GM12878 (cell line): ENCODE results near the gene IL12B. TPM values are rescaled to one million over a fixed set of nuclear protein-coding genes. Genes with fewer than 3 reads are reported as not detected.
"Not testable (repeated sequence)": the region's sequence is repeated elsewhere in the genome, so short reads cannot be mapped to it uniquely, and the experiment has no call there.

Source experiments
- ATAC-seq: fragments of 200-7000 bp; cut with Tn5 transposase; 3 replicates; pipeline ENCODE4 v1.9.1; 2020; ENCODE audit warnings: mild to moderate bottlenecking, moderate library complexity
- BruUV-seq: library from RNA; stranded (reverse); fragments of 400-500 nt; replicated peaks from 2 replicates; lab custom pipeline; 2021; lab: Mats Ljungman, UMichigan
- CTCF ChIA-PET: fragments of 300-600 bp; sonication (Branson Sonifier 250); formaldehyde crosslinking; extraction: SDS; loops from one replicate; lab custom pipeline; 2021; ENCODE audit warnings: inconsistent platforms; lab: Yijun Ruan, JAX
- POLR2A ChIA-PET: fragments of 350-600 bp; formaldehyde crosslinking; extraction: SDS; loops from one replicate; lab custom pipeline; 2021; ENCODE audit warnings: inconsistent platforms; lab: Charles Lee
- RAD21 ChIA-PET: fragments of 300-600 bp; sonication (Branson Sonifier 250); formaldehyde crosslinking; loops from one replicate; lab custom pipeline; 2023; ENCODE audit warnings: antibody characterized with exemption; ENCODE audit not compliant: unreplicated experiment; lab: Charles Lee
- SMC1A ChIA-PET: fragments of 300-600 bp; sonication (Branson Sonifier 250); formaldehyde crosslinking; loops from one replicate; lab custom pipeline; 2023; ENCODE audit not compliant: unreplicated experiment, uncharacterized antibody; lab: Charles Lee
- DNase-seq: peaks from one replicate; pipeline ENCODE4 v3.0.0-alpha.2; 2011; ENCODE audit warnings: low read depth, low spot score
- FAIRE-seq: peaks from 3 replicates; lab custom pipeline; 2011; peaks lifted over from hg19 to GRCh38; lab: Jason Lieb, UNC
- H2AFZ ChIP-seq: 2 replicates; pipeline ENCODE4 v1.6.0; 2011; ENCODE audit warnings: low read depth, low read length, control low read depth; ENCODE audit not compliant: control insufficient read depth
- H3K27ac ChIP-seq: 2 replicates; pipeline ENCODE4 v1.5.1; 2011; ENCODE audit warnings: control low read depth; ENCODE audit not compliant: control insufficient read depth, insufficient read depth
- H3K27me3 ChIP-seq, 2 experiments: replicated peaks in 1 of 2; 2 replicates each; pipeline versions ENCODE4 v1.6.0 to v1.6.1; 2011; ENCODE audit warnings: low read length in 1 of 2; ENCODE audit not compliant: control insufficient read depth in 2 of 2, insufficient read depth in 2 of 2
- H3K36me3 ChIP-seq, 2 experiments: 2 replicates each; pipeline ENCODE4 v1.5.1; 2011; ENCODE audit warnings: low read length in 1 of 2; ENCODE audit not compliant: control insufficient read depth in 2 of 2, insufficient read depth in 2 of 2
- H3K4me1 ChIP-seq: 2 replicates; pipeline ENCODE4 v1.6.1; 2011; ENCODE audit warnings: mild to moderate bottlenecking, low read length, moderate library complexity, mixed read lengths; ENCODE audit not compliant: control insufficient read depth, insufficient read depth
- H3K4me2 ChIP-seq: 2 replicates; pipeline ENCODE4 v1.6.0; 2011; ENCODE audit warnings: control low read depth; ENCODE audit not compliant: control insufficient read depth, insufficient read depth
- H3K4me3 ChIP-seq: fragments of 200-600 bp; sonication (generic); 2 replicates; pipeline ENCODE4 v1.5.1; 2016
- H3K79me2 ChIP-seq: 2 replicates; pipeline ENCODE4 v1.6.0; 2011; ENCODE audit warnings: low read length; ENCODE audit not compliant: control insufficient read depth, insufficient read depth
- H3K9ac ChIP-seq: 2 replicates; pipeline ENCODE4 v1.8.0; 2011; ENCODE audit warnings: low read length, control low read depth, mixed read lengths; ENCODE audit not compliant: control insufficient read depth, insufficient read depth
- H3K9me3 ChIP-seq: replicated peaks from 3 replicates; pipeline ENCODE4 v1.5.1; 2011; ENCODE audit warnings: mild to moderate bottlenecking, low read length; ENCODE audit not compliant: control insufficient read depth, insufficient read depth
- H4K20me1 ChIP-seq: 2 replicates; pipeline ENCODE4 v1.6.0; 2011; ENCODE audit not compliant: control insufficient read depth, insufficient read depth
- BHLHE40 ChIP-seq, 2 experiments: fragments of 450-650 bp in 1 of 2; IDR thresholded peaks; 2 replicates each; pipeline ENCODE4 v1.6.1; 2011 to 2017; ENCODE audit warnings: low read depth in 2 of 2, borderline replicate concordance in 1 of 2, improper control_type of control experiment in 1 of 2, low read length in 1 of 2, mild to moderate bottlenecking in 1 of 2
- IKZF1 ChIP-seq: fragments of 450-650 bp; conservative IDR thresholded peaks from 2 replicates; pipeline ENCODE4 v1.6.1; 2017; ENCODE audit warnings: antibody characterized with exemption, mild to moderate bottlenecking
- IKZF2 ChIP-seq, 2 experiments: fragments of 450-650 bp; IDR thresholded peaks; 2 replicates each; pipeline ENCODE4 v1.6.1; 2017; ENCODE audit warnings: mild to moderate bottlenecking in 2 of 2, moderate library complexity in 2 of 2
- RAD51 ChIP-seq: fragments of 450-650 bp; IDR thresholded peaks from 2 replicates; pipeline ENCODE4 v1.6.1; 2016; ENCODE audit warnings: moderate library complexity, mild to moderate bottlenecking, inconsistent platforms
- SPI1 ChIP-seq: IDR thresholded peaks from 2 replicates; pipeline ENCODE4 v1.6.1; 2011; ENCODE audit warnings: low read depth, mild to moderate bottlenecking, low read length, moderate library complexity, borderline replicate concordance; ENCODE audit not compliant: insufficient read depth
- TCF12 ChIP-seq: IDR thresholded peaks from 2 replicates; pipeline ENCODE4 v1.6.1; 2011; ENCODE audit warnings: low read depth, mild to moderate bottlenecking, low read length
- WGBS: methylation state at CpG from one replicate; pipeline ENCODE4 v1.1.6; 2016; ENCODE audit warnings: low lambda C conversion rate; ENCODE audit not compliant: insufficient replicate concordance, insufficient coverage; ENCODE audit errors: missing lambda C conversion rate; 5-methylcytosine and 5-hydroxymethylcytosine counted together
- in situ Hi-C: fragments of 300-500 bp; cut with MboI; formaldehyde crosslinking; loops from 9 replicates; pipeline ENCODE4 v1.14.3; 2018; ENCODE audit warnings: mixed read lengths
- intact Hi-C: fragments of 100-400 bp; cut with micrococcal nuclease; formaldehyde crosslinking; loops from one replicate; pipeline ENCODE4 v1.14.2; 2022; ENCODE audit not compliant: unreplicated experiment
- polyA plus RNA-seq, 11 experiments: library from polyadenylated mRNA; depleted of rRNA in 4 of 11; unstranded in 6 of 11; stranded (reverse) in 5 of 11; fragments of >200 nt; fragmentation: Nextera tagmentation in 4 of 11; fragmentation: Illumina TruSeq in 1 of 11; extraction: Ambion mirVana in 4 of 11; extraction: Trizol in 1 of 11; gene quantifications; 1 replicate in 1 of 11; 2 replicates in 10 of 11; pipeline versions ENCODE4 v1.2.1 to v1.2.3, GENCODE V29; 2011 to 2016; ENCODE audit warnings: inconsistent platforms in 2 of 11, missing spikeins in 2 of 11, low read depth in 1 of 11
- total RNA-seq, 4 experiments: library from RNA; depleted of rRNA in 3 of 4; stranded (reverse); fragments of >200 nt in 3 of 4; fragmentation: Illumina TruSeq in 1 of 4; extraction: Trizol in 1 of 4; gene quantifications; 2 replicates each; pipeline versions ENCODE4 v1.2.1 to v1.2.3, GENCODE V29; 2013 to 2021
- TF ChIP-seq, protein P1 (sequence below): fragments of 450-650 bp; IDR thresholded peaks from 2 replicates; pipeline ENCODE4 v1.6.1; 2017; ENCODE audit warnings: mild to moderate bottlenecking

The IL12B gene
- total and polyA plus RNA-seq, 10 of the 15 experiments (the other 5 are each of a cell fraction or from before 2014, with no cell fraction given) = 0.15 to 0.72 (median 0.45) TPM

DNA sequence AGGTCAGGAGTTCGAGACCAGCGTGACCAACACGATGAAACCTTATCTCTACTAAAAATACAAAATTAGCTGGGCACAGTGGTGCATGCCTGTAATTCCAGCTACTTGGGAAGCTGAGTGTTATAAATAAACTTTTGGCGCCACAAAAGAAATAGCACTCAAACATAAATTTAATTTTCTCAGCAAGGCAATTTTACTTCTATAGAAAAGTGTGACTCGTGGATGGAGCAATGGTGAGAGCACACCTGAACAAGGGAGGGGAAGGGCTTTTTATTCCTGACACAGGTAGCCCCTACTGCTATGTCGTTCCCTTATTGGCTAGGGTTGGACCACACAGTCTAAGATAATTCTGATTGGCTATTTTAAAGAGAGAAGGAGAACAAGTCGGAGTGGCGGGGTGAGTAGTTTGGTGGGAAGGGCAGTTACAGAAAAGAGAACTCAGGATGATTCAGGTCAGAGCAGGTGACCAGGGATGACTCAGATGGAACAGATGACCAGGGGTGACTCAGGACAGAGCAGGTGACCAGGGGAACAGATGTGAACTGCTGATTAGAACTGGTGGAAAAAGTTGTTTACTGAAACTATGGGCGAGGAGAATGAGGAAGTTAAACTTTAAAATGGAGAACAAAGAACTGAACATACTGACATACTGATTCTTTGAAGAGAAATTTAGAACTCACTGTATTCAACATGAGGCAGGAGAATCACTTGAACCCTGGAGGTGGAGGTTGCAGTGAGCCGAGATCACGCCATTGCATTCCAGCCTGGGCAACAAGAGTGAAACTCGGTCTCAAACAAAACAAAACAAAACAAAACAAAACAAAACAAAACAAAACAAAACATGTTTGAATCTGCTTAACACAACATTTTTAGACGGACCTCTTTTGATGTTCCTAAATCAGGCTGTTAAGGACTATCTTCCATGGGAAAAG lies 28.1 kb downstream of the IL12B start:
- RAD21 ChIA-PET, H3K79me2 ChIP-seq, H4K20me1 ChIP-seq, H3K36me3 ChIP-seq, BruUV-seq, intact Hi-C loops, H3K27ac ChIP-seq, H3K4me2 ChIP-seq, H2AFZ ChIP-seq, H3K4me1 ChIP-seq, FAIRE-seq, H3K9ac ChIP-seq, H3K27me3 ChIP-seq, POLR2A ChIA-PET, H3K4me3 ChIP-seq, in situ Hi-C loops: not testable (repeated sequence)
- WGBS = 71% methylated on average over 13 of the region's 13 CpGs
- ATAC-seq (peak; percentile 55), DNase-seq (peak; percentile 11)
- SMC1A ChIA-PET = interaction anchor here (1.0 kb wide), 1 partner anchor 15 kb away, joined by 3 read pairs; no protein-coding TSS in a partner anchor
- CTCF ChIA-PET = interaction anchor here (0.9 to 1.3 kb wide), 2 partner anchors 13 to 15 kb away, joined by 4 to 6 read pairs; no protein-coding TSS in a partner anchor
- peaks cover 21% of the 10 kb centered on the region for H3K9me3 ChIP-seq
- TF ChIP-seq TCF12 = peak; percentile 64; the same call in 1 of the 2 replicates
- TF ChIP-seq, protein P1, sequence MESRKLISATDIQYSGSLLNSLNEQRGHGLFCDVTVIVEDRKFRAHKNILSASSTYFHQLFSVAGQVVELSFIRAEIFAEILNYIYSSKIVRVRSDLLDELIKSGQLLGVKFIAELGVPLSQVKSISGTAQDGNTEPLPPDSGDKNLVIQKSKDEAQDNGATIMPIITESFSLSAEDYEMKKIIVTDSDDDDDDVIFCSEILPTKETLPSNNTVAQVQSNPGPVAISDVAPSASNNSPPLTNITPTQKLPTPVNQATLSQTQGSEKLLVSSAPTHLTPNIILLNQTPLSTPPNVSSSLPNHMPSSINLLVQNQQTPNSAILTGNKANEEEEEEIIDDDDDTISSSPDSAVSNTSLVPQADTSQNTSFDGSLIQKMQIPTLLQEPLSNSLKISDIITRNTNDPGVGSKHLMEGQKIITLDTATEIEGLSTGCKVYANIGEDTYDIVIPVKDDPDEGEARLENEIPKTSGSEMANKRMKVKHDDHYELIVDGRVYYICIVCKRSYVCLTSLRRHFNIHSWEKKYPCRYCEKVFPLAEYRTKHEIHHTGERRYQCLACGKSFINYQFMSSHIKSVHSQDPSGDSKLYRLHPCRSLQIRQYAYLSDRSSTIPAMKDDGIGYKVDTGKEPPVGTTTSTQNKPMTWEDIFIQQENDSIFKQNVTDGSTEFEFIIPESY = peak; percentile 58; the same call in 1 of the 2 replicates
- peak; percentile 13; the same call in 1 of the 2 replicates for TF ChIP-seq SPI1
- peak; percentile 70 for TF ChIP-seq RAD51
- 0 out of 2 replicates have a peak, but pooled peaks have one; percentile 26 for TF ChIP-seq IKZF1
- TF ChIP-seq IKZF2 (IDR thresholded peaks at IDR 0.05) = peak; percentile 39 to 48; a peak in 3 of 4 replicates
- peak in 1 of 2 experiments; percentile 48; a peak in 1 of 4 replicates for TF ChIP-seq BHLHE40 (IDR thresholded peaks at IDR 0.05; ENCODE audit: borderline replicate concordance in 1 of 2, low read depth in 2 of 2, low read length in 1 of 2)
